ENCODE measurements around the gene PLCB2. TPM values are rescaled to one million over a fixed set of nuclear protein-coding genes. Genes with fewer than 3 reads are reported as not detected.

PLCB2 gene
- total RNA-seq, 1 experiment from 2014 or later = 7.4 TPM

GRCh38 chr15:40239404-40239692 is 68.4 kb downstream of the PLCB2 start:
- no peak overlapping the region for H2BK120ac ChIP-seq (ENCODE audit: low read depth, low read length, poor library complexity, severe bottlenecking)
- peak overlapping the region; percentile 33 to 57; a peak in 4 of 5 replicates for H3K4me3 Mint-ChIP-seq
- H4K20me1 ChIP-seq (ENCODE audit: control insufficient read depth, insufficient read depth, insufficient read length) = no peaks in the 10 kb centered on the region
- H2AFZ ChIP-seq (ENCODE audit: low read length) = no peak overlapping the region
- no peak for DNase-seq
- peaks cover 26 to 29% of the 10 kb centered on the region in 2 experiments for H3K4me1 Mint-ChIP-seq
- H3K27ac Mint-ChIP-seq = peak overlapping the region in 2 of 3 experiments; percentile 17 to 59; a peak in 2 of 7 replicates
- no peaks in the 10 kb centered on the region for H3K9me3 ChIP-seq (ENCODE audit: control insufficient read depth, low read depth, low read length)
- H3K79me1 ChIP-seq (ENCODE audit: insufficient read depth, low read depth, low read length, poor library complexity, severe bottlenecking) = no peaks in the 10 kb centered on the region
- H3K79me2 ChIP-seq (ENCODE audit: insufficient read depth, low read length) = no peaks in the 10 kb centered on the region
- no peak overlapping the region for H2BK20ac ChIP-seq (ENCODE audit: low read depth, low read length, poor library complexity, severe bottlenecking)
- peaks cover 18% of the 10 kb centered on the region for H3K27me3 Mint-ChIP-seq (ENCODE audit: low read depth)
- no peak overlapping the region for H3K27ac ChIP-seq (ENCODE audit: insufficient read length, low read depth, low read length)
- H3K56ac ChIP-seq (ENCODE audit: insufficient read length, low read depth, low read length) = no peak overlapping the region
- no peak overlapping the region for H2AK5ac ChIP-seq (ENCODE audit: insufficient read length, low read length)
- no peaks in the 10 kb centered on the region for H3K9me3 Mint-ChIP-seq
- TF ChIP-seq CTCF (conservative IDR thresholded peaks at IDR 0.05) = no peak
- no peak overlapping the region for H2BK5ac ChIP-seq (ENCODE audit: insufficient read length, low read length)
- no peak overlapping the region for H2BK15ac ChIP-seq (ENCODE audit: low read depth, low read length)
- H3K23me2 ChIP-seq (ENCODE audit: insufficient read length, low read depth, low read length, poor library complexity, severe bottlenecking) = peaks cover 8% of the 10 kb centered on the region
- H3K14ac ChIP-seq (ENCODE audit: insufficient read depth, low read length) = peak overlapping the region; percentile 24; the same call in 1 of the 2 replicates
- H3K4ac ChIP-seq (ENCODE audit: low read depth, low read length) = no peak overlapping the region
- no peak overlapping the region for H2BK12ac ChIP-seq (ENCODE audit: insufficient read length, low read depth, low read length)
- H3K9ac ChIP-seq (ENCODE audit: extremely low read depth, insufficient read length, low read length) = no peak overlapping the region
- H3K27me3 ChIP-seq (ENCODE audit: insufficient read depth, low read length) = no peaks in the 10 kb centered on the region
- H3K18ac ChIP-seq (ENCODE audit: insufficient read length, low read depth, low read length) = no peak overlapping the region
- no CpG with 5 or more reads among the region's 5 CpGs for WGBS (ENCODE audit: extremely low coverage, insufficient read length, low lambda C conversion rate)
- no peak overlapping the region for H4K8ac ChIP-seq (replicated peaks; ENCODE audit: insufficient read length, low read depth, low read length)
- H3T11ph ChIP-seq (ENCODE audit: low read length) = no peak overlapping the region
- no peak overlapping the region for H4K91ac ChIP-seq (ENCODE audit: insufficient read length, low read depth, low read length)
- no peaks in the 10 kb centered on the region; the same call in 1 of the 2 replicates for H3K4me1 ChIP-seq (ENCODE audit: insufficient read depth, low read length)
- H3K4me2 ChIP-seq (ENCODE audit: insufficient read depth, insufficient read length, low read length) = peak overlapping the region; percentile 37
- no peak overlapping the region for H3K23ac ChIP-seq (ENCODE audit: insufficient read length, low read depth, low read length)
- peaks cover 0 to 2% (median 0%) of the 10 kb centered on the region in 3 experiments; a peak in 1 of 7 replicates for H3K36me3 Mint-ChIP-seq (ENCODE audit: insufficient read depth in 1 of 3, low read depth in 3 of 3)
- no peak overlapping the region for H4K5ac ChIP-seq (ENCODE audit: insufficient read length, low read depth, low read length)

Data from H9 (cell line).